Measurements from ENCODE around the gene KMT2C.

GRCh38 chr7:152383341-152384234 lies 52.2 kb downstream of the KMT2C start:
- no peak for TF ChIP-seq CTCF (IDR thresholded peaks at IDR 0.05; ENCODE audit: low read depth, low read length, missing input control)
- TF ChIP-seq TAF1 (conservative IDR thresholded peaks at IDR 0.05): no peak
- TF ChIP-seq, protein P1, sequence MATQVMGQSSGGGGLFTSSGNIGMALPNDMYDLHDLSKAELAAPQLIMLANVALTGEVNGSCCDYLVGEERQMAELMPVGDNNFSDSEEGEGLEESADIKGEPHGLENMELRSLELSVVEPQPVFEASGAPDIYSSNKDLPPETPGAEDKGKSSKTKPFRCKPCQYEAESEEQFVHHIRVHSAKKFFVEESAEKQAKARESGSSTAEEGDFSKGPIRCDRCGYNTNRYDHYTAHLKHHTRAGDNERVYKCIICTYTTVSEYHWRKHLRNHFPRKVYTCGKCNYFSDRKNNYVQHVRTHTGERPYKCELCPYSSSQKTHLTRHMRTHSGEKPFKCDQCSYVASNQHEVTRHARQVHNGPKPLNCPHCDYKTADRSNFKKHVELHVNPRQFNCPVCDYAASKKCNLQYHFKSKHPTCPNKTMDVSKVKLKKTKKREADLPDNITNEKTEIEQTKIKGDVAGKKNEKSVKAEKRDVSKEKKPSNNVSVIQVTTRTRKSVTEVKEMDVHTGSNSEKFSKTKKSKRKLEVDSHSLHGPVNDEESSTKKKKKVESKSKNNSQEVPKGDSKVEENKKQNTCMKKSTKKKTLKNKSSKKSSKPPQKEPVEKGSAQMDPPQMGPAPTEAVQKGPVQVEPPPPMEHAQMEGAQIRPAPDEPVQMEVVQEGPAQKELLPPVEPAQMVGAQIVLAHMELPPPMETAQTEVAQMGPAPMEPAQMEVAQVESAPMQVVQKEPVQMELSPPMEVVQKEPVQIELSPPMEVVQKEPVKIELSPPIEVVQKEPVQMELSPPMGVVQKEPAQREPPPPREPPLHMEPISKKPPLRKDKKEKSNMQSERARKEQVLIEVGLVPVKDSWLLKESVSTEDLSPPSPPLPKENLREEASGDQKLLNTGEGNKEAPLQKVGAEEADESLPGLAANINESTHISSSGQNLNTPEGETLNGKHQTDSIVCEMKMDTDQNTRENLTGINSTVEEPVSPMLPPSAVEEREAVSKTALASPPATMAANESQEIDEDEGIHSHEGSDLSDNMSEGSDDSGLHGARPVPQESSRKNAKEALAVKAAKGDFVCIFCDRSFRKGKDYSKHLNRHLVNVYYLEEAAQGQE (IDR thresholded peaks at IDR 0.05): no peak
- TF ChIP-seq RAD21 (IDR thresholded peaks at IDR 0.05): no peak

All from liver (tissue), 3 donors.